Lower leg skin (tissue), 4 donors: Measurements from ENCODE around the gene GPR180. TPM values are rescaled to one million over a fixed set of nuclear protein-coding genes. Genes with fewer than 3 reads are reported as not detected.
A peak's percentile ranks its signal among the peaks of the same experiment; 100 is the strongest.

Source experiments
- DNase-seq, 2 donors: peaks; one replicate each; pipeline ENCODE4 v3.0.0-alpha.2; 2019; ENCODE audit warnings: low spot score in 2 of 2
- H3K4me3 ChIP-seq: fragments of 200-600 bp; sonication (generic); 2 replicates; pipeline ENCODE4 v1.5.1; 2017; ENCODE audit warnings: mild to moderate bottlenecking, low read depth; ENCODE audit not compliant: poor library complexity, severe bottlenecking
- POLR2A ChIP-seq, 2 donors: fragments of 450-650 bp; IDR thresholded peaks; one replicate each; pipeline ENCODE4 v1.6.1; 2016 to 2017; ENCODE audit warnings: antibody characterized with exemption in 2 of 2, mild to moderate bottlenecking in 1 of 2, moderate library complexity in 1 of 2
- WGBS, 2 donors: methylation state at CpG; one replicate each; pipeline ENCODE4 v1.1.5; 2018; 5-methylcytosine and 5-hydroxymethylcytosine counted together
- intact Hi-C: fragments of 100-400 bp; cut with DNase I; formaldehyde crosslinking; loops from one replicate; pipeline ENCODE4 v1.15.0; 2023; ENCODE audit warnings: low total_unique reads
- total RNA-seq, 4 donors: library from RNA; depleted of rRNA; stranded (reverse); fragments of >200 nt; gene quantifications; one replicate each; pipeline ENCODE4 v1.1.0, GENCODE V29; 2016
- TF ChIP-seq, protein P1 (sequence below), 3 donors: fragments of 450-650 bp; IDR thresholded peaks; one replicate each; pipeline ENCODE4 v1.5.1; 2016; ENCODE audit warnings: antibody characterized with exemption in 3 of 3, mild to moderate bottlenecking in 3 of 3, moderate library complexity in 2 of 3

Gene GPR180
- total RNA-seq, 4 donors from 2014 or later, result 1.8 to 2.5 (median 2.2) TPM

- no peak for DNase-seq
- no peak for TF ChIP-seq POLR2A (IDR thresholded peaks at IDR 0.05)
- TF ChIP-seq, protein P1, sequence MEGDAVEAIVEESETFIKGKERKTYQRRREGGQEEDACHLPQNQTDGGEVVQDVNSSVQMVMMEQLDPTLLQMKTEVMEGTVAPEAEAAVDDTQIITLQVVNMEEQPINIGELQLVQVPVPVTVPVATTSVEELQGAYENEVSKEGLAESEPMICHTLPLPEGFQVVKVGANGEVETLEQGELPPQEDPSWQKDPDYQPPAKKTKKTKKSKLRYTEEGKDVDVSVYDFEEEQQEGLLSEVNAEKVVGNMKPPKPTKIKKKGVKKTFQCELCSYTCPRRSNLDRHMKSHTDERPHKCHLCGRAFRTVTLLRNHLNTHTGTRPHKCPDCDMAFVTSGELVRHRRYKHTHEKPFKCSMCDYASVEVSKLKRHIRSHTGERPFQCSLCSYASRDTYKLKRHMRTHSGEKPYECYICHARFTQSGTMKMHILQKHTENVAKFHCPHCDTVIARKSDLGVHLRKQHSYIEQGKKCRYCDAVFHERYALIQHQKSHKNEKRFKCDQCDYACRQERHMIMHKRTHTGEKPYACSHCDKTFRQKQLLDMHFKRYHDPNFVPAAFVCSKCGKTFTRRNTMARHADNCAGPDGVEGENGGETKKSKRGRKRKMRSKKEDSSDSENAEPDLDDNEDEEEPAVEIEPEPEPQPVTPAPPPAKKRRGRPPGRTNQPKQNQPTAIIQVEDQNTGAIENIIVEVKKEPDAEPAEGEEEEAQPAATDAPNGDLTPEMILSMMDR (IDR thresholded peaks at IDR 0.05), result no peak
- no peak overlapping the region for H3K4me3 ChIP-seq
- 50 to 55% methylated on average over 7 of the region's 7 CpGs for WGBS, 2 donors
- intact Hi-C loops, result no loop called here
Measured at GRCh38 chr13:94664889-94665288, 63.2 kb downstream of the GPR180 start.

DNA sequence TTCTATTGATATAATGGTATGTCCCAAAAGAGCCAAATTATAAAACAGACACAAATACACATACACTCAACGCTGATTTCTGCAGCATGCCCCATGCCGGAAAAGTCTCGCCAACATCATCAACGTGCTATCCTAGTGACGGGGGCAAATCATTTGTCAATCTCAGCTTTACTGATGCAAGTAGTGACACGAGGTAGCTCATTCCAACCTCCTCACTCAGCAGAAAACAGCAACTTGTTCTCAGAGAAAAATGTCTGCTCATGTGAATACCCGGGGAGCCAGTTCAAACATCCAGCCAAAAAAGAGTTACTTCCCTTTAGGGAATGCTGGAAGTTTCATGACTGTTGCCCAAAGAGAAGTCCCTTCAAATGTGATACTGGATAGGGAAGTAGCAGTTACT is 64.4 kb downstream of the GPR180 start:
- TF ChIP-seq POLR2A (IDR thresholded peaks at IDR 0.05), result no peak
- TF ChIP-seq, protein P1 (IDR thresholded peaks at IDR 0.05), result no peak
- intact Hi-C loops, result no loop called here
- no peak for DNase-seq
- WGBS, 2 donors, result 48 to 69% methylated on average over 7 of the region's 7 CpGs
- no peak overlapping the region for H3K4me3 ChIP-seq

DNA sequence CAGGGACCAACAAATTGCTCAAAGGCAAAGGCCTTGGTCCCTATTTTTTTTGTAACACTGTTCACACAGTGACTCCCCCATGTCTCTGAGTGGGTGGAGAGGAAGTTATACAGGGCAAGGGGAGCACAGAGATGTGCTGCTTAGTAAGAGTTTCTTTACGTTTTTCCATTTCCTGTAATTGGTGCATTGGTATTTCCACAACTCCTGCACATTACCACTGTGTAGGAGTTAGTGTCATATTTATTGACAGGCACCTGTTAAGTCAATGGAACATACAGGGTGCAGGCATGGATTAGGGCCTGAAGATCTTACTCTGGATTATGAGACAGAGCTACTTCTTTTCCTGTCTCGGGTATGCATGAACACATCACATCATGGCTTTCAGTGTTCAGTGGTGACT is 65.5 kb downstream of the GPR180 start:
- WGBS, 2 donors, result 71 to 75% methylated on average over 2 of the region's 2 CpGs
- intact Hi-C loops, result no loop called here

DNA sequence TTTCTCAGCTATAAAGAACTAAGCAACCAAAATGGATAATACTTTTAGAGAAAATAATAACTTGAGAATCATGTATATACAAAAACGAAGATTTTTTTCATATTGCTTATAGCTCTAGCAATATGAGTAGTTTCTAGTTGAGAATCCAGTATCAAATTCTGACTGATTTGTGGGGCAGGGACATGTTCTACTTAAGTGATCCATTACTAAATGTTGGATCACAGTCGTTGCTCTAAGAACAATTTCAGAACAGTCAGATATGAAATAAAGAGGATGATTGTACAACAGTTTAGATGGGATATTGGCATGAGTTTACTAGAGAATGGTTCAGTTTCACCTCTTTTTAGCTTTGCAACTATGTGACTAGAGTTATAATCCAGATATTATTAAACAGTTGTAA is 70.7 kb downstream of the GPR180 start:
- WGBS, 2 donors, result 80% methylated on average over 2 of the region's 2 CpGs
- no peak overlapping the region for H3K4me3 ChIP-seq
- TF ChIP-seq, protein P1 (IDR thresholded peaks at IDR 0.05), result no peak
- no peak for TF ChIP-seq POLR2A (IDR thresholded peaks at IDR 0.05)
- intact Hi-C loops, result loop anchor here (5.0 kb wide), 1 partner anchor 485 kb away; no protein-coding TSS in a partner anchor
- no peak for DNase-seq

More for the DNA sequence above, 65.5 kb downstream of the GPR180 start:
- no peak for DNase-seq
- no peak overlapping the region for H3K4me3 ChIP-seq
- TF ChIP-seq POLR2A (IDR thresholded peaks at IDR 0.05), result no peak

- TF ChIP-seq, protein P1 (IDR thresholded peaks at IDR 0.05), result no peak
- TF ChIP-seq POLR2A (IDR thresholded peaks at IDR 0.05), result no peak
- DNase-seq, result no peak
- WGBS, 2 donors, result 48 to 57% methylated on average over 5 of the region's 5 CpGs
- intact Hi-C loops, result loop anchor here (5.0 kb wide), 1 partner anchor 483 kb away; no protein-coding TSS in a partner anchor
- no peak overlapping the region for H3K4me3 ChIP-seq
Measured at GRCh38 chr13:94673851-94674250, 72.2 kb downstream of the GPR180 start.

DNA sequence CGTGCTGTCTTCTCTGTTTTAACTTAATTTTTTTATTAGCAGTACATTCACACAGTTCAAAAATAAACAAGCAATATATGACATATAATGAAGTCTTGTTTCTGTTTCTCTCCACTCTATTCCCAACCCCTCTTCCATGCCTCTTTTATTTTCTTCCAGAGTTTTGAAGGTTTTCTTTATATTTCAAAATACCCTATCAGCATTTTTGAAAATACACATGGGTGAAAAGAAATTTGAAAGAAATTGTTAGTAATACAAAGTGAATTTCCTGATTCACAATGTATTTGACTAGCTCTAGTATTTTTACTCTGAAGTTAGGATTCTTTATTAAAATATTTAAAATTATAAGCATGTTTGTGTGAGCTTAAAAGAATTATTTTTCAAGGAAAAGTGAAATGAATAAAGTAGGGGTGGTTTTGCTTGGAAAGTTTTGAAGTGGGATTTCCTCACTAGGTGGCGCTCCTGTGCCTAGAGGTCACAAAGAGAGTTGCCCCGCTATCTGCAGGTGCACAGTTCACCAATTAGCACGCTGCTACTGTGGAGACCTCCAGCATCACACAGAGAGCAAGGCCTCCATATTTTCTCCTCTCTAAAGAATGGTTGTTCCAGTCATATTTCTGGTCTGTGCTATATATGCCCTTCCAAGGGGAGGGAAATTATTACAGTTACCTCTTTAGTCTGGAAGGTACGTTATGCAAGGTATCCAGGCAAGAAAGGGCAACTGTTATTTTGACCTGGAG is 73.1 kb downstream of the GPR180 start:
- H3K4me3 ChIP-seq, result no peak overlapping the region
- no peak for TF ChIP-seq POLR2A (IDR thresholded peaks at IDR 0.05)
- TF ChIP-seq, protein P1 (IDR thresholded peaks at IDR 0.05), result no peak
- 29 to 36% methylated on average over 5 of the region's 5 CpGs for WGBS, 2 donors
- peak in 1 of 2 donors; percentile 29 for DNase-seq
- intact Hi-C loops, result loop anchor here (5.0 kb wide), 1 partner anchor 483 kb away; no protein-coding TSS in a partner anchor
